ENCODE results near the gene PEF1.

The PEF1 gene

DNA sequence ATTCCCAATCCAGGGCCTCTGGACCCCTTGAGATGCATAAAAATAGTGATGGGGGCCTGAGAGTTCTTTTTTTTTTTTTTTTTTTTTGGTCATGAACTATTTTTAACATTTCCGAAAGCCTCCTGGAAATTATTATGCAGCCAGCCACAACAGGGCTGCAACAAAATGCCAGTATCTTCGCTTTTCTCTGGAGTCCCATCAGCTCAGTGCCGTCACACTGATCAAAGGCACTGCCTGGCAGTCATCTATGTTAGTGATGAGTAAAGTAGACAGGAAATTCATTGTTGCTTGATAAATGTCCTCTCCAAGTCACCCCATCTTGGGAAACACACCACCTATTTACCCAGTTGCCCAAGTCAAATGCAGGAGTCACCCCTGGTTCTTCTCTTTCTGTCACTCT, 15.2 kb upstream of the PEF1 start:
- H3K36me3 ChIP-seq (replicated peaks; ENCODE audit: low read depth, low read length) = no peaks in the 10 kb centered on the region
- peaks cover 6% of the 10 kb centered on the region; the same call in 1 of the 2 replicates for H3K4me1 ChIP-seq (ENCODE audit: low read length)
- no peaks in the 10 kb centered on the region for H3K27me3 ChIP-seq (ENCODE audit: low read depth, low read length)
- no peaks in the 10 kb centered on the region for H3K9me3 ChIP-seq (ENCODE audit: insufficient read depth, low read length)
- no peaks in the 10 kb centered on the region for H3K79me2 ChIP-seq (ENCODE audit: low read length)
- H2AFZ ChIP-seq (ENCODE audit: low read depth, low read length) = no peak overlapping the region
- H3K4me2 ChIP-seq (ENCODE audit: low read length) = no peak overlapping the region
- H3K9ac ChIP-seq (ENCODE audit: low read length) = no peak overlapping the region
- H4K20me1 ChIP-seq (ENCODE audit: insufficient read depth, low read length) = no peaks in the 10 kb centered on the region
- no peak overlapping the region for H3K4me3 ChIP-seq (ENCODE audit: low read length)
- no peak overlapping the region for H3K27ac ChIP-seq (ENCODE audit: low read length)
- TF ChIP-seq EZH2phosphoT487 (IDR thresholded peaks at IDR 0.05; ENCODE audit: low read depth) = no peak
- no peak for TF ChIP-seq CTCF (IDR thresholded peaks at IDR 0.05; ENCODE audit: low read depth, low read length)

GRCh38 chr1:31658721-31659120, 14.0 kb upstream of the PEF1 start:
- Histone ChIP-seq H3K27me3 (ENCODE audit: low read depth, low read length) (no peaks in the 10 kb centered on the region), H3K79me2 (ENCODE audit: low read length) (no peaks in the 10 kb centered on the region), H3K36me3 (replicated peaks; ENCODE audit: low read depth, low read length) (no peaks in the 10 kb centered on the region), H3K4me1 (ENCODE audit: low read length) (peaks cover 6% of the 10 kb centered on the region; the same call in 1 of the 2 replicates), H3K4me2 (ENCODE audit: low read length) (no peak overlapping the region), H3K4me3 (ENCODE audit: low read length) (no peak overlapping the region), H3K27ac (ENCODE audit: low read length) (no peak overlapping the region), H3K9me3 (ENCODE audit: insufficient read depth, low read length) (no peaks in the 10 kb centered on the region), H4K20me1 (ENCODE audit: insufficient read depth, low read length) (no peaks in the 10 kb centered on the region), H3K9ac (ENCODE audit: low read length) (no peak overlapping the region), H2AFZ (ENCODE audit: low read depth, low read length) (no peak overlapping the region)
- TF ChIP-seq EZH2phosphoT487 (IDR thresholded peaks at IDR 0.05; ENCODE audit: low read depth) (no peak), CTCF (IDR thresholded peaks at IDR 0.05; ENCODE audit: low read depth, low read length) (no peak)

DNA sequence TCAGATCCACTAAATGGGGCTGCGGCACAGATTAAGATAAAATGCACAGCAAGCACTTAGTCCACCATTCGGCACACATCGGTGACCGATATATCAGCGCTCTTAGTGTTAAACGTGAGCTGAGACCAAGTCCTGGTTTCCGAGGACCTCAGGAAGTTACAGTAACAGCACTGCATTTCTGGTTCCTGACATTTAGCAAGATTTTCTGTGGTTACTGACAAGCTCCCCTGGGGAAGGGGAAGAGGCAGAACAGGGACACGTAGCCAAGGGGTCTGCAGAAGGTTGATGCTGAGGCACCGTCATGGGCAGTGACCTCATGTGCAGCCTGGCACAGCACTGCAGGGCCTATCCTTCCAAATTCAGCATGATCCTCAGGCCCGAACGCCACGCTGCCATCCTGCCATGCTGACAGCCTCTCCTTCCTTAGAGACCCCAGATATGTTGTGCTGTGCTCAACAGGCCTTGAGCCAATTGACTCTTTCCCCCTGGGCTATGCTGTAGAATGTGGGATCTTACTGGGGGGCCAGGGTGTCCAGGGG, 13.4 kb upstream of the PEF1 start:
- no peaks in the 10 kb centered on the region for H3K36me3 ChIP-seq (replicated peaks; ENCODE audit: low read depth, low read length)
- TF ChIP-seq EZH2phosphoT487 (IDR thresholded peaks at IDR 0.05; ENCODE audit: low read depth) (no peak), CTCF (IDR thresholded peaks at IDR 0.05; ENCODE audit: low read depth, low read length) (no peak)
- H3K27ac ChIP-seq (ENCODE audit: low read length) = no peak overlapping the region
- H2AFZ ChIP-seq (ENCODE audit: low read depth, low read length) = no peak overlapping the region
- H4K20me1 ChIP-seq (ENCODE audit: insufficient read depth, low read length) = no peaks in the 10 kb centered on the region
- H3K27me3 ChIP-seq (ENCODE audit: low read depth, low read length) = no peaks in the 10 kb centered on the region
- no peak overlapping the region for H3K4me3 ChIP-seq (ENCODE audit: low read length)
- no peak overlapping the region for H3K9ac ChIP-seq (ENCODE audit: low read length)
- no peaks in the 10 kb centered on the region for H3K79me2 ChIP-seq (ENCODE audit: low read length)
- H3K4me2 ChIP-seq (ENCODE audit: low read length) = no peak overlapping the region
- H3K9me3 ChIP-seq (ENCODE audit: insufficient read depth, low read length) = no peaks in the 10 kb centered on the region
- H3K4me1 ChIP-seq (ENCODE audit: low read length) = peaks cover 6% of the 10 kb centered on the region; the same call in 1 of the 2 replicates

GRCh38 chr1:31657020-31657804, 12.5 kb upstream of the PEF1 start:
- no peak overlapping the region for H3K4me2 ChIP-seq (ENCODE audit: low read length)
- no peaks in the 10 kb centered on the region for H3K27me3 ChIP-seq (ENCODE audit: low read depth, low read length)

More at GRCh38 chr1:31657020-31657804, 12.5 kb upstream of the PEF1 start:
- H3K27ac ChIP-seq (ENCODE audit: low read length) = no peak overlapping the region
- H3K79me2 ChIP-seq (ENCODE audit: low read length) = no peaks in the 10 kb centered on the region
- no peaks in the 10 kb centered on the region for H4K20me1 ChIP-seq (ENCODE audit: insufficient read depth, low read length)
- H3K9me3 ChIP-seq (ENCODE audit: insufficient read depth, low read length) = no peaks in the 10 kb centered on the region
- TF ChIP-seq EZH2phosphoT487 (IDR thresholded peaks at IDR 0.05; ENCODE audit: low read depth) = no peak
- no peak for TF ChIP-seq CTCF (IDR thresholded peaks at IDR 0.05; ENCODE audit: low read depth, low read length)
- H3K4me1 ChIP-seq (ENCODE audit: low read length) = peaks cover 6% of the 10 kb centered on the region; the same call in 1 of the 2 replicates
- no peaks in the 10 kb centered on the region for H3K36me3 ChIP-seq (replicated peaks; ENCODE audit: low read depth, low read length)
- H3K4me3 ChIP-seq (ENCODE audit: low read length) = no peak overlapping the region
- H3K9ac ChIP-seq (ENCODE audit: low read length) = no peak overlapping the region
- H2AFZ ChIP-seq (ENCODE audit: low read depth, low read length) = no peak overlapping the region
